ENCODE measurements around the gene C1QB.

- TF ChIP-seq POLR2A (IDR thresholded peaks at IDR 0.05; ENCODE audit: low read depth, low read length) (no peak), TAF1 (IDR thresholded peaks at IDR 0.05; ENCODE audit: low read depth, low read length) (no peak), POLR2AphosphoS5 (IDR thresholded peaks at IDR 0.05; ENCODE audit: low read depth, low read length) (no peak), POU2F2 (IDR thresholded peaks at IDR 0.05; ENCODE audit: low read depth, low read length) (no peak), SPI1 (IDR thresholded peaks at IDR 0.05; ENCODE audit: low read depth, low read length) (no peak), PAX5 (IDR thresholded peaks at IDR 0.05; ENCODE audit: insufficient read depth, low read length, severe bottlenecking) (no peak)
These were observed 27.7 kb downstream of the C1QB start for GRCh38 chr1:22680726-22681125.
